A549 (cell line): ENCODE results near the gene COL8A1. TPM values are rescaled to one million over a fixed set of nuclear protein-coding genes. Genes with fewer than 3 reads are reported as not detected.
"Not testable (repeated sequence)": the region's sequence is repeated elsewhere in the genome, so short reads cannot be mapped to it uniquely, and the experiment has no call there.

ENCODE experiments used
- ATAC-seq, 2 experiments: fragments of 200-7000 bp in 1 of 2; fragments of >200 bp in 1 of 2; cut with Nextera tagmentation in 1 of 2; cut with Tn5 transposase in 1 of 2; 3 replicates each; pipeline versions ENCODE4 v1.8.0 to v1.9.1; 2018 to 2020; ENCODE audit warnings: mild to moderate bottlenecking in 1 of 2, moderate library complexity in 1 of 2
- CTCF ChIA-PET: fragments of 300-600 bp; sonication (Branson Sonifier 250); formaldehyde crosslinking; extraction: SDS; loops from one replicate; lab custom pipeline; 2021; ENCODE audit warnings: antibody characterized with exemption, inconsistent platforms; lab: Yijun Ruan, JAX
- POLR2A ChIA-PET: fragments of 350-600 bp; formaldehyde crosslinking; extraction: SDS; loops from one replicate; lab custom pipeline; 2021; ENCODE audit warnings: antibody characterized with exemption, inconsistent platforms; lab: Yijun Ruan, JAX
- DNase-seq, 2 experiments: peaks; one replicate each; pipeline versions ENCODE4 v3.0.0 to v3.0.0-alpha.2; 2011 to 2016; ENCODE audit warnings: low read depth in 1 of 2, low spot score in 1 of 2
- FAIRE-seq: peaks from 2 replicates; lab custom pipeline; 2011; peaks lifted over from hg19 to GRCh38; lab: Jason Lieb, UNC
- H3K27ac ChIP-seq, 2 experiments: fragments of >200 bp; sonication (Bioruptor Twin); formaldehyde crosslinking; 3 replicates each; pipeline ENCODE4 v1.5.1; 2016 to 2017
- H3K4me1 ChIP-seq: fragments of >200 bp; sonication (Bioruptor Twin); formaldehyde crosslinking; 3 replicates; pipeline ENCODE4 v1.6.1; 2016
- H3K4me2 ChIP-seq: fragments of >200 bp; sonication (Bioruptor Twin); formaldehyde crosslinking; 3 replicates; pipeline ENCODE4 v1.6.1; 2016
- H3K4me3 ChIP-seq: fragments of >200 bp; sonication (Bioruptor Twin); formaldehyde crosslinking; 3 replicates; pipeline ENCODE4 v1.5.1; 2016
- H3K9me3 ChIP-seq: fragments of >200 bp; sonication (Bioruptor Twin); formaldehyde crosslinking; 3 replicates; pipeline ENCODE4 v1.6.1; 2016
- BHLHE40 ChIP-seq: IDR thresholded peaks from 2 replicates; pipeline ENCODE4 v1.6.1; 2012; ENCODE audit warnings: low read depth, low read length, inconsistent platforms
- CHD2 ChIP-seq: fragments of 150-350 bp; IDR thresholded peaks from 2 replicates; pipeline ENCODE4 v1.6.1; 2014; ENCODE audit warnings: low read length; ENCODE audit not compliant: partially characterized antibody
- FOSL2 ChIP-seq, 2 experiments: fragments of 450-650 bp in 1 of 2; fragments of >200 bp in 1 of 2; sonication (Bioruptor Twin) in 1 of 2; formaldehyde crosslinking; IDR thresholded peaks; 2 replicates each; pipeline versions ENCODE4 v1.5.0 to v1.6.1; 2016 to 2020; ENCODE audit warnings: mild to moderate bottlenecking in 1 of 2, moderate library complexity in 1 of 2
- KDM5A ChIP-seq: fragments of 200-600 bp; sonication (generic); IDR thresholded peaks from 2 replicates; pipeline ENCODE4 v1.6.1; 2016; ENCODE audit warnings: antibody characterized with exemption, mild to moderate bottlenecking
- MAFK ChIP-seq: fragments of 450-650 bp; IDR thresholded peaks from 2 replicates; pipeline ENCODE4 v1.6.1; 2014; ENCODE audit not compliant: partially characterized antibody
- RAD21 ChIP-seq, 2 experiments: fragments of >200 bp in 1 of 2; sonication (Bioruptor Twin) in 1 of 2; formaldehyde crosslinking in 1 of 2; IDR thresholded peaks in 1 of 2; conservative IDR thresholded peaks in 1 of 2; 2 replicates in 1 of 2; 3 replicates in 1 of 2; pipeline ENCODE4 v1.6.1; 2012 to 2018; ENCODE audit warnings: inconsistent platforms in 1 of 2
- RARB ChIP-seq: fragments of 250-450 bp; sonication (Bioruptor Pico); IDR thresholded peaks from 2 replicates; pipeline ENCODE4 v1.8.0; 2021; ENCODE audit warnings: mild to moderate bottlenecking, moderate library complexity
- RCOR1 ChIP-seq: fragments of 150-350 bp; IDR thresholded peaks from 2 replicates; pipeline ENCODE4 v1.6.1; 2014; ENCODE audit warnings: antibody characterized with exemption, low read length, low read depth
- SMC3 ChIP-seq: fragments of >200 bp; sonication (Bioruptor Twin); formaldehyde crosslinking; IDR thresholded peaks from 3 replicates; pipeline ENCODE4 v1.6.1; 2018; ENCODE audit warnings: inconsistent platforms
- USF2 ChIP-seq: fragments of 450-650 bp; IDR thresholded peaks from 2 replicates; pipeline ENCODE4 v1.6.1; 2014; ENCODE audit warnings: antibody characterized with exemption
- WGBS: methylation state at CpG from one replicate; pipeline ENCODE4 v1.1.6; 2017; ENCODE audit errors: missing lambda C conversion rate; 5-methylcytosine and 5-hydroxymethylcytosine counted together
- polyA plus RNA-seq, 4 experiments: library from polyadenylated mRNA; depleted of rRNA in 3 of 4; stranded (reverse); fragments of >200 nt; fragmentation: RNase III in 1 of 4; extraction: RNeasy Plus Mini Kit Qiagen cat#74134 plus additional on column Dnase treatment in 1 of 4; gene quantifications; 2 replicates in 3 of 4; 3 replicates in 1 of 4; pipeline ENCODE4 v1.2.3, GENCODE V29; 2011 to 2017
- TF ChIP-seq, protein P1 (sequence below): fragments of >200 bp; sonication (Bioruptor Twin); formaldehyde crosslinking; IDR thresholded peaks from 3 replicates; pipeline ENCODE4 v1.5.1; 2016
- TF ChIP-seq, protein P2 (sequence below): fragments of >200 bp; sonication (Bioruptor Twin); formaldehyde crosslinking; IDR thresholded peaks from 2 replicates; pipeline ENCODE4 v1.6.1; 2016

COL8A1 gene
- polyA plus RNA-seq, 2 of the 4 experiments (the other 2 are of a cell fraction) = not detected

GRCh38 chr3:99839613-99840012 is 201.2 kb downstream of the COL8A1 start:
- Histone ChIP-seq H3K27ac (no peak overlapping the region), H3K4me3 (no peak overlapping the region), H3K9me3 (no peaks in the 10 kb centered on the region), H3K4me2 (no peak overlapping the region), H3K4me1 (no peaks in the 10 kb centered on the region; the same call in 2 of the 3 replicates)
- POLR2A ChIA-PET = no interaction called here
- CTCF ChIA-PET = interaction anchor here (1.1 to 6.2 kb wide), 2 partner anchors 29 to 416 kb away, joined by 3 to 46 read pairs; no protein-coding TSS in a partner anchor
- DNase-seq = no peak
- 60% methylated on average over 1 of the region's 1 CpG for WGBS
- ATAC-seq = no peak
- no peak for TF ChIP-seq CHD2
- TF ChIP-seq BHLHE40 = no peak
- TF ChIP-seq FOSL2 (IDR thresholded peaks at IDR 0.05) = no peak
- TF ChIP-seq FOSL2 (CRISPR knock-in tag; IDR thresholded peaks at IDR 0.05) = no peak
- FAIRE-seq = no peak

GRCh38 chr3:99841949-99842348 is 203.6 kb downstream of the COL8A1 start:
- DNase-seq, H3K4me1 ChIP-seq, H3K9me3 ChIP-seq, H3K27ac ChIP-seq, ATAC-seq, H3K4me3 ChIP-seq, H3K4me2 ChIP-seq, FAIRE-seq: not testable (repeated sequence)
- 89% methylated on average over 4 of the region's 4 CpGs for WGBS
- ChIA-PET CTCF (interaction anchor here (1.4 to 6.2 kb wide), 4 partner anchors 8 to 474 kb away, joined by 3 to 46 read pairs (median 8); no protein-coding TSS in a partner anchor), POLR2A (interaction anchor here (0.5 kb wide), 1 partner anchor 344 kb away, joined by 4 read pairs; no protein-coding TSS in a partner anchor)

DNA sequence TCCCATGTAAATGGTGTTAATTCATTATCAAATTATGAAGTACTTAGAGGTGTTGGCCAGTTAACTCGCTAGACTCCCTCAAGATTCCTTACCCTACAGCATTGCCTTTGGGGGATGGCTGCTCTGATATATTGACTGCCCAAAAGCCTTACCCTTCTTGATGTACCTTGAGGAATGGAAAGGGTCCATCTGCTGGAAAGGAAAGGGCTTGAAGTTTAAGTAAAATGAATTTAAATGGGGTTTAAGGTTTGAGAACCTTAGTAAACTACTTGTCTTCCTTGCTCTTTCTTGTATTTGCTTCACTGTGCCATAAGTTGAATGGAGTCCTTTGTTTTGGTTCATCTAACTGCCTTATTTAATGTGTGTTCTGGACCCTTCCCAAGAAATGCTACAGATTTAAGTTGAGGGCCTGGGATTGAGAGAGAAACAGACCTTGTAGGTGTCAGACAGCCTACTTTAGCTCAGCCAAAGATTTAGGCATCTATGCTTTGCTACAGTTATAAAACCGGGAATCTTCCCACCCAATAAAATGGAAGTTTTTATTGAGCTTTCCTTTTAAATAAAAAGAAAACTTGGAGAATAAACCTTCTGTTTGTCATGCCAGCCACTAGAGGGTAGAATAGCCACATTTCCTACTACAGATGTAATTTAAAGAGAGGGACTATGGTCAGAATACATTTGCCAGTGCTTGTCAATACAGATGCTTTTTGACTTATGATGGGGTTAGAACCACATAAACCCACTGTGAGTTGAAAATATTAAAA is 204.6 kb downstream of the COL8A1 start:
- peak; percentile 78 to 86; a peak in 5 of 6 replicates for ATAC-seq
- TF ChIP-seq, protein P1, sequence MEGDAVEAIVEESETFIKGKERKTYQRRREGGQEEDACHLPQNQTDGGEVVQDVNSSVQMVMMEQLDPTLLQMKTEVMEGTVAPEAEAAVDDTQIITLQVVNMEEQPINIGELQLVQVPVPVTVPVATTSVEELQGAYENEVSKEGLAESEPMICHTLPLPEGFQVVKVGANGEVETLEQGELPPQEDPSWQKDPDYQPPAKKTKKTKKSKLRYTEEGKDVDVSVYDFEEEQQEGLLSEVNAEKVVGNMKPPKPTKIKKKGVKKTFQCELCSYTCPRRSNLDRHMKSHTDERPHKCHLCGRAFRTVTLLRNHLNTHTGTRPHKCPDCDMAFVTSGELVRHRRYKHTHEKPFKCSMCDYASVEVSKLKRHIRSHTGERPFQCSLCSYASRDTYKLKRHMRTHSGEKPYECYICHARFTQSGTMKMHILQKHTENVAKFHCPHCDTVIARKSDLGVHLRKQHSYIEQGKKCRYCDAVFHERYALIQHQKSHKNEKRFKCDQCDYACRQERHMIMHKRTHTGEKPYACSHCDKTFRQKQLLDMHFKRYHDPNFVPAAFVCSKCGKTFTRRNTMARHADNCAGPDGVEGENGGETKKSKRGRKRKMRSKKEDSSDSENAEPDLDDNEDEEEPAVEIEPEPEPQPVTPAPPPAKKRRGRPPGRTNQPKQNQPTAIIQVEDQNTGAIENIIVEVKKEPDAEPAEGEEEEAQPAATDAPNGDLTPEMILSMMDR = peak; percentile 87
- no peak for TF ChIP-seq RARB (CRISPR knock-in tag)
- TF ChIP-seq MAFK = no peak
- no peak for TF ChIP-seq BHLHE40
- TF ChIP-seq SMC3 = peak; percentile 93
- TF ChIP-seq RAD21 (conservative IDR thresholded peaks at IDR 0.05 in 1 of 2, IDR thresholded peaks at IDR 0.05 in 1 of 2) = peak; percentile 85 to 91

DNA sequence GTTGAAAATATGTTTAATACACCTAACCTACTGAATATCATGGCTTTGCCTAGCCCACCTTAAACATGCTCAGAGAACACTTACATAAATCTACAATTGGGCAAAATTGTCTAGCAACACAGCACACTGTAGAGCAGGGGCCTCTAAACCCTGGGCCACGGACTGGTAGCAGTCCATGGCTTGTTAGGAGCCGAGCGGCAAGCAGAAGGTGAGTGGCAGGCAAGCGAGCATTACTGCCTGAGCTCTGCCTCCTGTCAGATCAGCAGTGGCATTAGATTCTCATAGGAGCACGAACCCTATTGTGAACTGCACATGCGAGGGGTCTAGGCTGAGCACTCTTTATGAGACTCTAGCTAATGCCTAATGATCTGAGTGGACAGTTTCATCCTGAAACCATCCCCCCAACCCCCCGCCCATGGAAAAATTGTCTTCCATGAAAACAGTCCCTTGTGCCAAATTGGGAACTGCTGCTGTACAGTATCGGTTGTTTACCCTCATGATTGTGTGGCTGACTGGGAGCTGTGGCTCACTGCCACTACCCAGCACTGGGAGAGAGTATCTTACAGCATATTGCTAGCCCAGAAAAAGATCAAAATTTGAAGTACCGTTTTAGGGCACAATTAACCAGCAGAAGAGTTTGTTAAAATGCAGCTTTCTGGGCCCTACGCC is 205.3 kb downstream of the COL8A1 start:
- 80% methylated on average over 10 of the region's 10 CpGs for WGBS
- Histone ChIP-seq H3K4me3 (no peak overlapping the region), H3K4me1 (no peaks in the 10 kb centered on the region; the same call in 2 of the 3 replicates), H3K9me3 (no peaks in the 10 kb centered on the region), H3K4me2 (no peak overlapping the region), H3K27ac (peak overlapping the region in 1 of 2 experiments; percentile 57; a peak in 3 of 6 replicates)
- DNase-seq (no peak), ATAC-seq (peak in 1 of 2 experiments; percentile 60; a peak in 3 of 6 replicates), FAIRE-seq (no peak)
- POLR2A ChIA-PET = interaction anchor here (0.7 to 1.6 kb wide), 3 partner anchors 354 to 417 kb away, joined by 3 to 7 read pairs (median 3); partner anchors contain the start of gene TBC1D23
- CTCF ChIA-PET = interaction anchor here (0.6 to 2.6 kb wide), 58 partner anchors 10 to 892 kb away, joined by 3 to 74 read pairs (median 4); partner anchors contain the start of gene TBC1D23
- TF ChIP-seq RCOR1 = no peak
- TF ChIP-seq, protein P2, sequence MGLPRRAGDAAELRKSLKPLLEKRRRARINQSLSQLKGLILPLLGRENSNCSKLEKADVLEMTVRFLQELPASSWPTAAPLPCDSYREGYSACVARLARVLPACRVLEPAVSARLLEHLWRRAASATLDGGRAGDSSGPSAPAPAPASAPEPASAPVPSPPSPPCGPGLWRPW = no peak
- no peak for TF ChIP-seq USF2
- TF ChIP-seq FOSL2 (IDR thresholded peaks at IDR 0.05) = no peak
- TF ChIP-seq FOSL2 (CRISPR knock-in tag; IDR thresholded peaks at IDR 0.05) = no peak
- TF ChIP-seq, protein P1 = no peak
- TF ChIP-seq KDM5A = no peak

More for the DNA sequence above, 204.6 kb downstream of the COL8A1 start:
- CTCF ChIA-PET = interaction anchor here (0.6 to 2.6 kb wide), 59 partner anchors 10 to 893 kb away, joined by 3 to 74 read pairs (median 4); partner anchors contain the start of gene TBC1D23
- POLR2A ChIA-PET = interaction anchor here (0.7 to 1.6 kb wide), 2 partner anchors 355 to 411 kb away, joined by 3 to 7 read pairs; no protein-coding TSS in a partner anchor
- FAIRE-seq (no peak), DNase-seq (peak in 1 of 2 experiments; percentile 53)
- no peak overlapping the region for H3K27ac ChIP-seq
- no peak overlapping the region for H3K4me3 ChIP-seq
- no peaks in the 10 kb centered on the region; the same call in 2 of the 3 replicates for H3K4me1 ChIP-seq
- peak overlapping the region; percentile 29; the same call in 1 of the 3 replicates for H3K4me2 ChIP-seq
- no peaks in the 10 kb centered on the region for H3K9me3 ChIP-seq
- WGBS = 51% methylated on average over 2 of the region's 2 CpGs
